NCI-H2196 (cell line): Measurements from ENCODE around the gene PAX5.
"Not testable (repeated sequence)": the region's sequence is repeated elsewhere in the genome, so short reads cannot be mapped to it uniquely, and the experiment has no call there.

ENCODE experiments used
- DNase-seq: peaks from one replicate; lab custom pipeline; 2025; ENCODE audit not compliant: unreplicated experiment; lab: John Stamatoyannopoulos, UW

Gene PAX5

DNA sequence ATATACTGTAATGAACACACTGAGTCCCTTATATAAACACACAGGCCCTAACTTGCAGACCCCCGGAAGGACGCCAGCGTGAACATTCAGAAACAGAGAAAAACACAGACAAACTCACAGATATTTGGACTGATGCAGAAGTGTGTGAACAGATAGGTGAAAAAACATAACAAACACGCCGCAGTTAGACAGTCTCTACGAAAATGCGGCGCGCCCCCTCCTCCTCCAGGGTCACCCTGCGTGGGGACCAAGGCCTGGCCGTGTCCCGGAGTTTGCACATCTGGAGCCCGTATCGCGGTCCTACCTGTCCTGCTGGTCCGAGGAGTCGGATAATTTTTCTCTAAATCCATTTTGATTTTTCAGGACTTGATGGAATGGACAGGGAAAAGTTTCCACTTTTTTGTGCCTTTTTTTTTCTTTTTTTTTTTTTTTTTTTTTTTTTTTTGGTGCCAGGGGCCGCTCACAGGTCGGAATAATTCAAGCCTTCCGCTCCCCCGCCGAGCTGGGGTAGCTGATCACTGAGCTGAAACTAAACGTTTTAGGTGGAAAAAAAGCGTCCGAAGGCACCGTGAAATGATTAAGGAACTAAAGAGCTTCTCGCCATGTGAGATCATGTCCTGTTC, at the start of gene PAX5:
TSS of gene PAX5 (minus strand) at position 587 of the 623 bp plus-strand sequence. CDS start at position 350, 237 bp downstream.
- no peak for DNase-seq

DNA sequence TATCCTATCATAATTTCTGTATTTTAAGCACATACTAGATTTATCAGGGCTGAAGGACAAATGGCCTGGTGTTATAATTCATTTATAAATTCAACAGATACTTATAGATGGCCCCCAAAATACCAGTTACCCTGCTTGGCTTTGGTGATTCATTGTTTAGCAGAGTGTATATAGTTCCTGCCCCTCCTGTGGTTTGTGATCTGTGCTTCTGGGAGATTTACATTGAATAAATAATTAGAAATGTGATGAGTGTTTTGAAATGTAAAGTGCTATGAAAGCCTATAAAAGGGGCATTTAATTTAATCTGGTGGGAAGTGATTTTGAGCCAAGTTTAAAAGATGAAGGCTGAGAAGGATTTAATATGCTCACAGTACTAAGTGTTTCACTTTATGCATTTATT, 49.6 kb upstream of the PAX5 start:
- no peak for DNase-seq

- DNase-seq: no peak
Observed at GRCh38 chr9:37082214-37082765, 48.2 kb upstream of the PAX5 start.

DNA sequence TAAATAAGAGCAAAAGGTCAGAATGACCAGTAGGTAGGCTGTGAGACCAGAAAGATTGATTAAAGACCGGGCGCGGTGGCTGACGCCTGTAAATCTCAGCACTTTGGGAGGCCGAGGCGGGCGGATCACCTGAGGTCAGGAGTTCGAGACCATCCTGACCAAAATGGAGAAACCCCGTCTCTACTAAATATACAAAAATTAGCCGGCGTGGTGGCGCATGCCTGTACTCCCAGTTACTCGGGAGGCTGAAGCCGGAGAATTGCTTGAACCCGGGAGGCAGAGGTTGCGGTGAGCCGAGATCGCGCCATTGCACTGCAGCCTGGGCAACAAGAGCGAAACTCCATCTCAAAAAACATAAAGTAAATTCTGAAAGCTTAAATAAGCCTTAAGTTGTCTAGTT, 47.4 kb upstream of the PAX5 start:
- DNase-seq: not testable (repeated sequence)

DNA sequence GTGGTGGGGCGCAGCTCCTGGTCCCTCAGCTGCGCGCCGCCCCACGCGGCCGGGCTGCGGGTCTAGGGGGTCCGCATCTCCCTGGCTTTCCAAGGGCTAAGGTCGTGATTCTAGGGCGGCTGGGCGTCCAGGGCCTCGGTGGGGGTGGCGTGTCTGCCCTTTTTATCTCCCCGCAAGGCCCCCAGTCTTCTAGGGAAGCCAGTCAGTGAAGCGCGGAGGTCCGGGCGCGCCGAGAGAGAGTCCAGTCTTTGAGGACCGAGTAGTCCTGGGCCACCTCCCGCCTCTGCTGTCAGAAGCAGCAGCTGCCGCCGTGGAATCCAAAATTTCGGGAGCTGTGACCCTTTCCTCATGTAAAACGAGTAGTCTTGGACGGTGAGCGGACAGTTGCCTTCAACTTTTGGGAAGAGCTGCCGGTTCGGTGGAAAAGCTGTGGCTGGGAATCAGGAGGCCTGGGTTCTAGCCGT, 46.1 kb upstream of the PAX5 start:
- not testable (repeated sequence) for DNase-seq

DNA sequence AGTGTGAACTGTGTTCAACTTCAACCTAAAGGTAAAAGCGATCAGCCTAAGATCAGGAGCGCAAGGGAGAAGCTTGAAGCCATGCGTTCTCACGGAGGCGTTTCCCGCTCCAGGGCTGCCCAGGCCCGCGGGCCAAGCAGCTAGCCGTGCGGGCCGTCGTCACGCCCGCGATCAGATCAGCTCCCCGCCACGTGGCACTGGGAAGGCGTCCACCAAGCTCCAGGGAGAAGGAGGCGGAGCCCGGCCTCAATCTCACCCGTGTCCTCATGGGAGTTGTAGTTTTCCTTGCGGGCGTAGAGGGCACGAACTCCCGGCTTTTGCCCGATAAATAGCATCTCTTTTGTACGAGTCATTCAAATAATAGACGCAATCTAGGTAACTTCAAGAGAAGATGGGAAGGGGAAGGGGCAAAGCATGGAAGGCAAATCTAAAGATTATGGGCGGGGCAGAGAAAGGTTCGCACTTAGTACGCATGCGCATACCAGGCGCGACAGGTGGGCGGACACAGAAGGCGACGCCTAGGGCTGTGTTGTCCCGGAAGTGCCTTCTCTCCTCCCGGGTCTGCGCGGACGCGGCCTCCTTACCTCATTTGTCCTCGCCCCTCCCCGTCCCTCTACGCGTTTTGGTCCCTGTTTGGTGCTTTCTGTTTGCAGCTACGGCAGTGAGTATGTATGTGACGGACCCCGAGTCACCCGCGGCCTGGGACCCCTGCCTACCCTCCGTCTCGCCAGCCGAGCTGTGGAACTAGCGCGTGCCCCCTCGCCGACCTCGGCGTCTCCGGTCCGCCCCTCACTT, 45.5 kb upstream of the PAX5 start:
- DNase-seq: peak; percentile 94

DNA sequence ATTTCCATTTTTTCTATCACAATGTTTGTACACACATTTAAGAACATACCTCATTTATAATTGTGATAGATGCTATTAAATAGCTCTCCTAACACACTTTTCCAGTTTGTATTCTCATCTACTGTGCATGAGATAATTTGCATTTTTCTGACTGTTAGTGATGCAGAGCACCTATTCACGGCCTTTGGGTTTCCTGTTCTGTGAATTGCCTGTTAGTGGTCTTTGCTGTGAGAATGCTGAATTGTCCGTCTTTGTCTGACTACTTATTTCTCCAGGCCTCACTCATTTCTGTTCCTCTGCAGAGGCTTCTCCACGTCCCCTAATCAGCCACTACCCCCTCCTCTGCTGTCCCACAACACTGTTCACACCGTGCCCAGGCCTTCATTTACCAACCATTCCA, 40.7 kb upstream of the PAX5 start:
- DNase-seq: not testable (repeated sequence)

DNA sequence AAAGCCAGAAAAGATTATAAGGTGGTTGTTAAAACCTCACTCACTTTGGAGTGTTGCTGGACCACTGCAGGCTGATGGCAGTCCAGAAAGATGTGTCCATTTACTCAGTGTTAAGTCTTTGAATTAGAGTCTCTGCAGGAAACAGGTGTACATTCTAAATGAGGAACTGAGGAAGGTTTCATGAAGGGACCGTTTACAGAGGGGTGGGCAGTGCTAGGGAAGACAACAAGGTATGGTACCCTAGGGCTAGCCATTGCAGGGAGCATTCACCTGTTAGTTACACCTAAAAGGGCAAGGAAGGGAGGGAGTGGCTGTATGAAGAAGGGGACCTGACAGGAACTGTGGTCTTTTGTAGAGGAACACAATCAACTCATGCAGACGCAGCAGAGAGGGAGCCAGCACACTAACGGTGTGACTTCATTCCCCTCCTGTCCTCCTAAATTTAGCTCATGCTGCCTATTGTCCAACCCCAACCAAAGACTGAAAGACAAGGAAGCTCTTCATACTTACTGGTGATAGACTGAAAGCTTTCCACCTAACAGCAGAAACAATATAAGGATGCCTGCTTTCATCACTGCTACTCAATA, 32.2 kb upstream of the PAX5 start:
- no peak for DNase-seq

GRCh38 chr9:37062336-37062735, 28.3 kb upstream of the PAX5 start:
- no peak for DNase-seq

DNA sequence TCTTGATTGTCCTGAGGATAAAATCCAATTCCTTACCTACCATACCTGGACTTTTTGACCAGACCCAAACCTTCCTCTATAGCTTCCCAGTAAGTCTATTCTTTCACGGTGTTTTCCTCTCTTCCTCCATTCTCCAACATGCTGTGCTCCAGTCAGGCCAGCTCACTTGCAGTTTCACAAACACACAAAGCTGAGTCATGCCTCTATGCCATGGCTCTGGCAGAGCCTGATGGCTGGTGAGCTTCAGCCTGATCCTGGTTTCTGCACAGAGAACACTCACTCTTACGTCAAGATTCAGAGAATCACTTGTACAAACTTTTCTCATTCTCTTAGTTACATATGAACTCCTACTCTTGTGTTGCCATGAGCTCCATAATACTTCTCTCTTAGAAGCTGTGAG, 27.7 kb upstream of the PAX5 start:
- DNase-seq: no peak

- no peak for DNase-seq
Observed at GRCh38 chr9:37060833-37061232, 26.8 kb upstream of the PAX5 start.

GRCh38 chr9:37056046-37056920, 22.2 kb upstream of the PAX5 start:
- DNase-seq: no peak

GRCh38 chr9:37054363-37054720, 20.3 kb upstream of the PAX5 start:
- DNase-seq: not testable (repeated sequence)

DNA sequence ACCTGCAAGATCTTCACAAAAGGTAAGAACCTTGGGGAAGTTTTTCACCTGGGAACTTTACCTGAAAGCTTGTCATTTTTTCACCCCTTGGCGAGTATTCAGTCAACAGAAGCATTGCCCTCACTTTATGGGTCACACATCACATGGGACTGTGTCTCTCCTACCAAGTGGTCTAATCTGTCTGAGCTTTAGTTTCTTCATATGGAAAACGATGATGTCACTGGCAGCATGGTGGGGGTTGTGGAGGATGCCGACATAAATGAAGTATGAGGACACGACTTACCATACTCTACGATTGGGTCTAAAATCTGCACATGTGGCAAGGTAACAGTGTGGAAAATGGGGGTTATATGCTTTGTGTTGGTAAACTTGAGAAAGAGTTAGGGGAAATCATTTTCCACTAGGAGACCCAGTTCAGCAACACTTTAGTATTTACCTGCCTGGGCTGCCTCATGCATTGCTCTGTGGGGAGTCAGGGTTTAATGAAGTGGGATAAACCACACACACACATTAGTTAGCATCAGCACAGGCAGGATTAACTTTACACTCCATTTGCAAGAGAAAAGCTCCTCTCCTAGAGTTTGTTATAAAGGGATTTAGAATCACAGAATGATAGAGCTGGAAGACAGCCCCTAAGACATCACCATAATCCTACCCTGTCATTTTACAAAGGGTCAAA, 19.8 kb upstream of the PAX5 start:
- no peak for DNase-seq

DNA sequence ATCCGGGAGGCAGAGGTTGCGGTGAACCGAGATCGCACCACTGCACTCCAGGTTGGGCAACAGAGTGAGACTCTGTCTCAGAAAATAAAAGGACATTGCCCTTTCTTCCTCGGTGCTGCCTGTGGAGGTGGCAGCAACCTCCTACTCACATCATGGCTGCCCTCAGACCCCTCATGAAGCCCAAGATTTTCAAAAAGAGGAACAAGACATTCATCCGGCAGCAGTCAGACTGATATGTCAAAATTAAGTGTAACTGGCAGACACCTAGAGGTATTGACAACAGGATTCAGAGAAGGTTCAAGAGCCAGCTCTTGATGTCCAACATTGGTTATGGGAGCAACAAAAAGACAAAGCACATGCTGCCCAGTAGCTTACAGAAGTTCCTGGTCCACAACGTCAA, 12.6 kb upstream of the PAX5 start:
- no peak for DNase-seq

DNA sequence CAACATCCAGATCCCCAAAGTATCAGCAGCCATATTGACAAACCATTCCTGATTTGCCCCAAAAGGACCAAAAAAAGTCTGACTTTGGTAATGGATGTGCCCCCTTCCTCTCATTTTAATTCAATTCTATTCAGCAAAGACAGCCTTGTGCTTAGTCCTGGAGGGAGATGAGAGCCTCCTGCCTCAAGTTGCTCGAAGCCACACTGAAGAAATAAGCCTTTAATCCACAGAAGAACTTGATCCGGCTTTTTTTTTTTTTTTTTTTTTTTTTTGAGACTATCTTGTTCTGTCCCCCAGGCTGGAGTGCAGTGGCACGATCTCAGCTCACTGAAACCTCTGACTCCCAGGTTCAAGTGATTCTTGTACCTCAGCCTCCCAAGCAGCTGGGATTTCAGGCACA, 8.4 kb upstream of the PAX5 start:
- no peak for DNase-seq

DNA sequence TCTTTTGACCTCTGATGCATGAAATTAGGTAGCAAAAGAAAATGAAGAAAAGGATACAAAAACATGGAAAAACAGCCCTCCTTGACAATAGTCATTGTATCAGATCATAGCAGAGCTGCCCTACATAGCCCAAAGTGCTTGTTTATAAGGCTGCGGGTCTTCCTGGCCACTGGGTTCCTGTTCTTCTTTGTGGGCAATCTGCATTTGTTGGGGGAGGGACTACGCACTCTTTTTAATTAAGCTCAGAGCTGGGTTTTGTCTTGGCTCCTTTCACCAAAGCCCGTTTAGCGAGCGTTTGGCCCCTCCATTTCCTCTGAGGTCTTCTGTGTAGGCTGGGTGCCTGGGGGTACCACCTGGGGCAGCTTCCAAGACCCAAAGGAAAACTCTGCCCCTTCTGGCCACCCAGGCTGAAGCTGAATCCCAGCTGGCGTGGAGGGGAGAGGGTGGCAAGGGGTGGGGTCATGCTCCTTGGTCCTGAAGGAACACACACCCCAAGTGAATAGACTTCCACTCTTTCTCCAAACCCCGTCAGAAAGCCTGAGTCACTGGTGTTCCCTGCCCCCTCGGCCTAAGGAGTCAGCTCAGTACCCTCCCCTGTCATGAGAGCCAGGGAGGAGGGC, 6.5 kb upstream of the PAX5 start:
- DNase-seq: no peak

GRCh38 chr9:37038943-37039464, 4.9 kb upstream of the PAX5 start:
- DNase-seq: no peak

DNA sequence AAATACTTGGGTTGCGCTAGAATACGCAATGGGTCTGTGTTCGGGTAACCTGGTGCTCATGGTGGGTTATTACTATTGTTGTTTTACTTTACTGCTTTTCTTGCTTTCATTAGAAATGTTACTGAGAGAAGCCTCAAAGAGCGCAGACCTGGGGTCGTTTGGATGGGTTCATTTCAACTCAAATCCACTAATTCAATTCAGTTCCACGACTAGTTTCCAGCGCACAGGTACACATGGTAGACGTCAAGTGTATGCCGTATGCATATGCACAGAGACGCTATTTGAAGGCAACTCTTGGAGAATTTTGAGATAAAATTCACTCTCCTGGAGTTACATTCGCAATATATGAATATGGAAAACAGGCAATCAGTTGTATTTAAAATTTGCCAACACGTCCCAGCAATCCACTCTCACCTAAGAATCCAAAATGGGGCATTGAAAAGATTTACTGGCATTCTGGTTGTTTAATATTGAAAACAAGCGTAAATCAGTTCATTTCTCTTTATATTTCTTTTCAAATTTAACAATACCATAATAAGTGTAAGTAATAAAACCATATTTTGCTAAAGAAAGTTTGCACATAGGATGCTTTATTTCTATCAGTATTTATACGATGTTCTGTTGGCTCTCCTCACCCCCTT, 4.4 kb upstream of the PAX5 start:
- DNase-seq: no peak
